Measurements from ENCODE around the gene DBI.
"Not testable (repeated sequence)": the region's sequence is repeated elsewhere in the genome, so short reads cannot be mapped to it uniquely, and the experiment has no call there.

The DBI gene

GRCh38 chr2:119402106-119402505 is 35.3 kb downstream of the DBI start:
- no peak for DNase-seq (ENCODE audit: low read depth in 2 of 2)

DNA sequence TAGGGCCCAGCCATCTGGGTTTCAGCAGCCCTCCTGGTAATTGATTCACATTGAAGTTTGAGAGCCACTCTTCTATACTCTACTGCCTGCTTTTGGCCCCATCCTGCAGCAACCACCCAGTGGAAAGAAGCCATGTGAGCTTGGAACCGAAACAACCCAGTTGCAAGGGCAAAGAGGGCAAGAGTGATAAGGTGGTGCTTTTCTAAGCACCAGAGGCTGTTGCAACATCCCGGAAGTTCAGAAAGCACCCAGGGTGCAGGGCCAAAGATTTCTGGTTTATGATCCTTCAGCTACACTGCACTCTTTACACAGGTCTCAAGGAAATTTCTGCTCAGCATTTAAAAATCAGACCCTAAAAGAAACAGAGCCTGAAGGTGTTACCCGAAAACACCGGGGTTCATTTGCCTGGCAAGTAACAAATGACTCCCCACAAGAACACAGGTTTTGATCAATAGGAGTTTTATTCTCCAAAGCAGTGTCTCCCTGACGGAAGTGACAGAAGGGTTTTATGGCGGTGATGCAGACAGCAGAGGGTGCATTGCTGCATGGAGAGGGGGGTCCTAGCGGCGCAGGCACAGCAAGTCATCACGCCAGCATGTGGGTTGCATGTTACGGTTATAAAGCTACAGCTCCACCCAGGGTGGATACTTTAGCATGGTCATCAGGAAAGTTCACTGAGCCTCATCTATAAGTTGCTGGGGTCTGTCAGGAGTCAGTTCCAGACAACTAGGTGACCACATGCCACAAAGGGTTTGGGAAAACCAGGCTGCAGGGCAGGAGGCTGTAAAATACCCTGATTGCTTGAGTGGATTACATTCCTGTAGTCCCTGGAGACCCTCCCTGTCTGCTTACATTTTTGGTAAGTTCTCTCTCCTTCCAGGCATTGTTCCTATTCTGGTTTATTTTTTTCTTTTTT is 36.1 kb downstream of the DBI start:
- DNase-seq (ENCODE audit: low read depth in 2 of 2): no peak

DNA sequence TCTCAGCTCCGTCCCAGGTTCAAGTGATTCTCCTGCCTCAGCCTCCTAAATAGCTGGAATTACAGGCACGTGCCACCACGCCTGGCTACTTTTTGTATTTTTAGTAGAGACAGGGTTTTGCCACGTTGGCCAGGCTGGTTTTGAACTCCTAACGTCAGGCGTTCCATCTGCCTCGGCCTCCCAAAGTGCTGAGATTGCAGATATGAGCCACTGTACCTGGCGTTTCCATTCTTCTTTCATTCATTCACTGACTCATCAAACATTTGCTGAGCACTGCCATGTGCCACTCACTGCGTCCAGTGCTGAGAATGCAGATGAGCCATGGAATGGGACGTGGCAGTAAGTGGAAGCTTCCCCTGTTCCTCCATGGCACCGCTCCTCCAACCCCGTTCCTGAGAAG is 36.8 kb downstream of the DBI start:
- not testable (repeated sequence) for DNase-seq (ENCODE audit: low read depth in 2 of 2)

DNA sequence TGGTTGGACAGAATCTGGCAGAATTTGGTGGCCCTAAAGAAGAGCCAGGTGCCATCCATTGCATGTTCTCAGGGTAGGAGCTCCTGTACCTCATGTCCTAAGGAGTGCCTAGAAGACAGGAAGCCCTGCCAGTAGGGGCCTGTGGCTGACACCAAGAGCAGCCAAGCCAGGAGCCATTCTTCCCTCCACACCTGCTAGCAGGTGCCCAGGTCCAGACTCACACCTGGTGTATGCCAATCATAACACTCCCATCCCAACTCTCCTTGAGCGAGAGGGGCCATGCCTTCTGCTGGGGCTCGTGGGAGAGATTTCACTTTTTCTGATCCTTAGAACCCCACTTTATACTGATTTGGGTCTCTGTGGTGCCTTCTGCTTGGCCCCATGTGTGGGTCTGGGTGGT is 38.4 kb downstream of the DBI start:
- DNase-seq (ENCODE audit: low read depth in 2 of 2): no peak

DNA sequence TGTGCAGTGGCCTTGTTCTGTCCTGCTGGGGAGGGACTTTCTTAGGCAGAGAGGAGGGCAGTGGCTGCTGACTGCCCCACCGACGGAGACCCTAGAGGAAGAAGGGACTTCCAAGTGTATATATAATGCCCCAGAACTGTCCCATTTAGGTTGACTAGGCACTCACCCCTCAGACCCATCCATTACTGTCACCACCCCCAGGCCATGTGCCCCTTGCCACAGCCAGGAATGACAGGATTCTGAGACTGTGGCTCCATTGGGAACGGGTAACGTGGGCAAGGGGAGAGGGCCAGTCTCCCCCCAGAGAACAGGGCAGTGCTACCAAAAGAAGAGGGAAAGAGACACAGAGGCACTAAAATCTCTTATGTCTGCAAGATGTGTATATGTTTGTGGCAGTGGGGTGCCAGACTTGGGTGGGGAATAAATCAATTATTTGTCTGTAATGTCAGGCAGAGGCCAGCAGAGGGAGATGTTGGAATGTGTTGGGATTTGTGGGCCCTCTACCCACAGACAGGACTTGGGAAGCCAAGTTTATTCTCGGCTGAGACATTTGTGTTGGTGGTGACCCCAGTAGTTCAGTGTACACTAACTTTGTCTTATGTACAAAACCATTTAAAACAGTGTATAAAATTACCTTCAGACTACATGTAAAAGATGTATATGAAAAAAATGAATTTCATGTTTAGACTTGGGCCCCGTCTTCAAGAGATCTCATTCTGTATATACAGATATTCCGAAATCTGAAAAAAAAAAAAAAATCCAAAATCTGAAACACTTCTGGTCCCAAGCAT is 40.8 kb downstream of the DBI start:
- DNase-seq (ENCODE audit: low read depth in 2 of 2): no peak

- no peak for DNase-seq (ENCODE audit: low read depth in 2 of 2)
Measured at GRCh38 chr2:119408221-119408619, 41.4 kb downstream of the DBI start.

DNA sequence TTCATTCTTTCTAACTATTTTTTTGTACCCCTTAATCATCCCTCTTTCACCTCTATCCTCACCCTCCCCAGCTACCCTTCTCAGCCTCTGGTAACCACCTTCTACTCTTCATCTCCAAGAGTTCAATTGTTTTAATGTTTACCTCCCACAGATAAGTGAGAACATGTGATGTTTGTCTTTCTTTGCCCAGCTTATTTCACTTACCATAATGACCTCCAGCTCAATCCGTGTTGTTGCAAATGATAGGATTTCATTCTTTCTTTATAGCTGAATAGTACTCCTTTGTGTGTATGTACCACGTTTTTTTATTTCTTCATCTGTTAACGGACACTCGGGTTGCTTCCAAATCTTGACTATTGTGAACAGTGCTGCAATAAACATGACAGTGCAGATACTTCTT is 42.7 kb downstream of the DBI start:
- no peak for DNase-seq (ENCODE audit: low read depth in 2 of 2)

DNA sequence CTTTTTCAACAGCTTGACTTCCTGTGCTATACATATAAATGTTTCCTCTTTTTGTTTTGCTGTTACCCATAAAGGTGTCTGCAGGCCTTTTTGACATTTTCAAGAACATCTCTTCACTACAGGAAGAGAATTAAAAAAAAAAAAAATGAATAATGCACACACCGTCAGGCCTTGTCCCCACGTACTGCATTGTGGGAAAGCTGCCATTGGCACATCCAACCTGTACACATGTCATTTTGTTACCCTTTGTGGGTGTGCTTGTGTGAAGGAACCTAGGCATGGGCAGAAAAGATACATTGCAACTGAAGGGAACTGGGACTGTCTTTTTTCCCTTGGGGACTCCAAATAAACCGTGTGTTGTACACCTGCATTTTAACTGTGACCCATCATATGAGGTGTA is 48.1 kb downstream of the DBI start:
- DNase-seq (ENCODE audit: low read depth in 2 of 2): no peak

GRCh38 chr2:119415630-119416029 is 48.9 kb downstream of the DBI start:
- no peak for DNase-seq (ENCODE audit: low read depth in 2 of 2)

- no peak for DNase-seq (ENCODE audit: low read depth in 2 of 2)
Measured at GRCh38 chr2:119416299-119416923, 49.6 kb downstream of the DBI start.

DNA sequence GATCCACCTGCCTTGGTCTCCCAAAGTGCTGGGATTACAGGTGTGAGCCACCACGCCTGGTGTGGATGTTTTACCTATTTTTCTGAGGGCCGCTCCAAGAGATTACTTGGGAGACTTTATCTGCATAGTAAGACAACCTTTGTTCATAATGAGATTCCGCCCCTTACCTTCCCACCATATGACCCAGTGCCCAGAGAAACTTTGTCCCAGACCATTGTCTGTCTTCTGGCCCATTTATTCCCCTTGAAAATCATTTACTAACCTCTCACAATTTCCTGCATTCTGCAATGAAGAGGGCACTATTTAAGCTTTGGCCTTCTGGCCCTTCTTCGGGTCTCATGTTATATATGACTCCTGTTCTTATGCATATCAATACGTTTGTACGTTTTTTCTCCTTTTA is 51.1 kb downstream of the DBI start:
- DNase-seq (ENCODE audit: low read depth in 2 of 2): no peak

DNA sequence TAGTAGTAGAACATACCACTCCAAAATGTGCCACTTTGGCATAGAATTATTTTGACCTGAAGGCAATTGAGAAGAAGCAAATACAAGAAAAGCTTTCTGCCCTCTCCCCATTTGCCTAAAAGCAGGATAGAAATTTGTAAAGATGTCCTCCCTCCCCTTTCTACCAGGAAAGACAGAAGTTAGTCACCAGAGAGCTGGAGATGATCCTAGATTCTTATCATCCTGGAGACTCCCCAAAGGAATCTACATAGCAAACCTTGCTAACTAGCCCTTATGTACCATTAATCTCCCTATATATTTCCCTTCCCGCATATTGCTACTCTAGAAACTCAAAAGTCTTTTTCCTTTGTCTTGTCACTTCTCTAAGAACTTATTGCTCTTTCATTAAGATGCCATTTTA is 52.3 kb downstream of the DBI start:
- DNase-seq (ENCODE audit: low read depth in 2 of 2): no peak

DNA sequence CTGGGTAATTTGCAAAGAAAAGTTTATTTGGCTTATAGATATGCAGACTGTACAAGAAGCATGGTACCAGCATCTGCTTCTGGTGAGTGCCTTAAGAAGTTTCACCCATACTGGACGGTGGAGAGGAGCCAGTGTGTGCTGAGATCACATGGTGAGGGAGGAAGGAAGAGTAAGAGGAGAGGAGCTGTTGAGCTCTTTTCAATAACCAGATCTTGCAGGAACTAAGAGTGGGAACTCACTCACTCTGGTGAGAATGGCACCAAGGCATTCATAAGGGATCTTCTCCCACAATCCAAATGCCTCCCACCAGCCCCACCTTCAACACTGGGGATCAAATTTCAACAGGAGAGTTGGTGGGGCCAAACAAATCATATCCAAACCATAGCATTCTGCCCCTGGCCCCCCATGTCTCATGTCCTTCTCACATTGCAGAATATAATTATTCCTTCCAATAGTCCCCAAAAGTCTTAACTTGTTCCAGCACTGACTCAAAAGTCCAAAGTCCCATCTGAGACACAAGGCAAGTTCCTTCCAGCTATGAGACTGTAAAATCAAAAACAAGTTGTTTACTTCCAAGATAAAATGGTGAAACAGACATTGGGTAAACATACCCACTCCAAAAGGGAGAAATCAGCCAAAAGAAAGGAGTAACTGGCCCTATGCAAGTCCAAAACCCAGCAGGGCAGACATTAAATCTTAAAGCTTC is 53.2 kb downstream of the DBI start:
- DNase-seq (ENCODE audit: low read depth in 2 of 2): no peak

- DNase-seq (ENCODE audit: low read depth in 2 of 2): no peak
Measured at GRCh38 chr2:119421304-119421703, 54.5 kb downstream of the DBI start.

GRCh38 chr2:119421741-119422140 is 55.0 kb downstream of the DBI start:
- DNase-seq (ENCODE audit: low read depth in 2 of 2): no peak

Data from stimulated activated CD8-positive, alpha-beta memory T cell treated with anti-CD3 and anti-CD28 coated beads, Interleukin-2, amount 100 ng/mL, for 1 hour (primary cell).